ENCODE results near the gene ZNF507.

The ZNF507 gene

GRCh38 chr19:32345261-32346207 lies at the start of gene ZNF507:
TSS of gene ZNF507 (plus strand) at chr19:32345610. CDS start at chr19:32352831, 7,221 bp downstream.
- H3K4me3 ChIP-seq (replicated peaks; ENCODE audit: low read depth, low read length), result peak within 1 kb of the TSS; percentile 89
- no peak for TF ChIP-seq CTCF (IDR thresholded peaks at IDR 0.05; ENCODE audit: low read length, missing control alignments)
- DNase-seq (ENCODE audit: low read depth), result peak; percentile 70

- no peak for TF ChIP-seq CTCF (IDR thresholded peaks at IDR 0.05; ENCODE audit: low read length, missing control alignments)
- no peak overlapping the region for H3K4me3 ChIP-seq (replicated peaks; ENCODE audit: low read depth, low read length)
- no peak for DNase-seq (ENCODE audit: low read depth)
These were observed 48.7 kb upstream of the ZNF507 start for GRCh38 chr19:32296694-32297093.

GRCh38 chr19:32302778-32303177 lies 42.6 kb upstream of the ZNF507 start:
- no peak for DNase-seq (ENCODE audit: low read depth)
- no peak for TF ChIP-seq CTCF (IDR thresholded peaks at IDR 0.05; ENCODE audit: low read length, missing control alignments)
- H3K4me3 ChIP-seq (replicated peaks; ENCODE audit: low read depth, low read length), result no peak overlapping the region

- H3K4me3 ChIP-seq (replicated peaks; ENCODE audit: low read depth, low read length), result no peak overlapping the region
- no peak for TF ChIP-seq CTCF (IDR thresholded peaks at IDR 0.05; ENCODE audit: low read length, missing control alignments)
- DNase-seq (ENCODE audit: low read depth), result no peak
These were observed 42.2 kb upstream of the ZNF507 start for GRCh38 chr19:32303193-32303592.

GRCh38 chr19:32307591-32307990 lies 37.8 kb upstream of the ZNF507 start:
- TF ChIP-seq CTCF (IDR thresholded peaks at IDR 0.05; ENCODE audit: low read length, missing control alignments), result no peak
- no peak overlapping the region for H3K4me3 ChIP-seq (replicated peaks; ENCODE audit: low read depth, low read length)
- no peak for DNase-seq (ENCODE audit: low read depth)

DNA sequence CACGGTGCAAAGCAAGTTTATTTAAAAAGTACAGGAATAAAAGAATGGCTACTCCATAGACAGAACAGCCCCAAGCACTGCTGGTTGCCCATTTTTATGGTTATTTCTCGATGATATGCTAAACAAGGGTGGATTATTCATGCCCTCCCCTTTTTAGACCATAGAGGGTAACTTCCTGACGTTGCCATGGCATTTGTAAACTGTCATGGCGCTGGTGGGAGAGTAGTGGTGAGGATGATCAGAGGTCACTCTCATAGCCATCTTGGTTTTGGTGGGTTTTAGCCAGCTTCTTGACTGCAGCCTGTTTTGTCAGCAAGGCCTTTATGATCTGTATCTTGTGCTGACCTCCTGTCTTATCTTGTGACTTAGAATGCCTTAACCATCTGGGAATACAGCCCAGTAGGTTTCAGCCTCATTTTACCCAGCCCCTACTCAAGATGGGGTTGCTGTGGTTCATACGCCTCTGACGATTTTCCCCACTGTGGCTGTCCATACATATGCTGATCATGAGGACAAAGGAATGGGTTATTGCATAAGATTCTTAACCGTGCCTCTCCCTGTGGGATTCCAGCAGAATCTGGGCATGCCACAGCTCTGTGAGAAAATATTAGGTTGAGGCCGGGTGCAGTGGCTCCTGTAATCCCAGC lies 36.9 kb upstream of the ZNF507 start:
- TF ChIP-seq CTCF (IDR thresholded peaks at IDR 0.05; ENCODE audit: low read length, missing control alignments), result no peak
- no peak overlapping the region for H3K4me3 ChIP-seq (replicated peaks; ENCODE audit: low read depth, low read length)
- peak; percentile 1 for DNase-seq (ENCODE audit: low read depth)

Measured in fibroblast of pulmonary artery (primary cell).